Osteocyte (in vitro differentiated cells): ENCODE results near the gene ILRUN. TPM values are rescaled to one million over a fixed set of nuclear protein-coding genes. Genes with fewer than 3 reads are reported as not detected.
"Not testable (repeated sequence)": the region's sequence is repeated elsewhere in the genome, so short reads cannot be mapped to it uniquely, and the experiment has no call there.

ENCODE experiments used
- DNase-seq: peaks from one replicate; pipeline ENCODE4 v3.0.0; 2021; ENCODE audit warnings: mixed read lengths; ENCODE audit not compliant: unreplicated experiment; ENCODE audit errors: extremely low spot score
- H3K27ac Mint-ChIP-seq: one replicate; pipeline ENCODE4 v1.8.0; 2021; ENCODE audit warnings: mild to moderate bottlenecking, mixed read lengths; ENCODE audit not compliant: unreplicated experiment
- H3K27me3 Mint-ChIP-seq: one replicate; pipeline ENCODE4 v1.8.0; 2021; ENCODE audit warnings: mixed read lengths; ENCODE audit not compliant: unreplicated experiment
- H3K36me3 Mint-ChIP-seq: one replicate; pipeline ENCODE4 v1.8.0; 2021; ENCODE audit warnings: mixed read lengths; ENCODE audit not compliant: unreplicated experiment
- H3K4me1 Mint-ChIP-seq: one replicate; pipeline ENCODE4 v1.8.0; 2021; ENCODE audit warnings: mixed read lengths; ENCODE audit not compliant: unreplicated experiment
- H3K4me3 Mint-ChIP-seq: one replicate; pipeline ENCODE4 v1.8.0; 2021; ENCODE audit warnings: mild to moderate bottlenecking, moderate library complexity, mixed read lengths; ENCODE audit not compliant: unreplicated experiment
- H3K9me3 Mint-ChIP-seq: one replicate; pipeline ENCODE4 v1.8.0; 2021; ENCODE audit warnings: mixed read lengths; ENCODE audit not compliant: unreplicated experiment
- total RNA-seq: library from RNA; stranded (reverse); gene quantifications from 2 replicates; pipeline ENCODE4 v1.2.1, GENCODE V29; 2021
- TF ChIP-seq, protein P1 (sequence below): fragments of 200-600 bp; sonication (generic); IDR thresholded peaks from 2 replicates; pipeline ENCODE4 v1.5.0; 2021; ENCODE audit warnings: antibody characterized with exemption, mild to moderate bottlenecking, moderate library complexity

ILRUN gene
- total RNA-seq, 1 donor from 2014 or later: 50.2 TPM

DNA sequence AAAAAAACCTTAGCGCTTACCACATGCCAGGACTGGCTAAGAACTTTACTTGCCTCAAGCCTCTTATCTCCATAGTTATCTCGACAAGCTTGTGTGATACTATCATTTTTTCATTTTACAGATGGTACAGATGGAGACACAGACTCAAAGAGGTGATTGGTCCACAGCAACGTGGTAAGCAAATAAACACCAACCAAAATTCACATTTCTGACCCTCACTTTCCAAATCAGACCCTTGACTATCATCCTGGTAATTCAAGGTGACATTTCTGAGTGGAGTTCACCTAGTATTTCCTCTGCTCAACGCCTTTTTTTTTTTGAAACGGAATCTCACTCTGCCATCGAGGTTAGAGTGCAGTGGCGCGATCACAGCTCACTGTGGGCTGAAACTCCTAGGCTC lies 25.9 kb upstream of the ILRUN start:
- H3K36me3 Mint-ChIP-seq: no peaks in the 10 kb centered on the region
- no peak overlapping the region for H3K27ac Mint-ChIP-seq
- H3K27me3 Mint-ChIP-seq: peaks cover 3% of the 10 kb centered on the region
- no peak overlapping the region for H3K4me3 Mint-ChIP-seq
- H3K4me1 Mint-ChIP-seq: peaks cover 5% of the 10 kb centered on the region
- no peak for DNase-seq
- no peaks in the 10 kb centered on the region for H3K9me3 Mint-ChIP-seq
- TF ChIP-seq, protein P1, sequence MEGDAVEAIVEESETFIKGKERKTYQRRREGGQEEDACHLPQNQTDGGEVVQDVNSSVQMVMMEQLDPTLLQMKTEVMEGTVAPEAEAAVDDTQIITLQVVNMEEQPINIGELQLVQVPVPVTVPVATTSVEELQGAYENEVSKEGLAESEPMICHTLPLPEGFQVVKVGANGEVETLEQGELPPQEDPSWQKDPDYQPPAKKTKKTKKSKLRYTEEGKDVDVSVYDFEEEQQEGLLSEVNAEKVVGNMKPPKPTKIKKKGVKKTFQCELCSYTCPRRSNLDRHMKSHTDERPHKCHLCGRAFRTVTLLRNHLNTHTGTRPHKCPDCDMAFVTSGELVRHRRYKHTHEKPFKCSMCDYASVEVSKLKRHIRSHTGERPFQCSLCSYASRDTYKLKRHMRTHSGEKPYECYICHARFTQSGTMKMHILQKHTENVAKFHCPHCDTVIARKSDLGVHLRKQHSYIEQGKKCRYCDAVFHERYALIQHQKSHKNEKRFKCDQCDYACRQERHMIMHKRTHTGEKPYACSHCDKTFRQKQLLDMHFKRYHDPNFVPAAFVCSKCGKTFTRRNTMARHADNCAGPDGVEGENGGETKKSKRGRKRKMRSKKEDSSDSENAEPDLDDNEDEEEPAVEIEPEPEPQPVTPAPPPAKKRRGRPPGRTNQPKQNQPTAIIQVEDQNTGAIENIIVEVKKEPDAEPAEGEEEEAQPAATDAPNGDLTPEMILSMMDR: no peak

DNA sequence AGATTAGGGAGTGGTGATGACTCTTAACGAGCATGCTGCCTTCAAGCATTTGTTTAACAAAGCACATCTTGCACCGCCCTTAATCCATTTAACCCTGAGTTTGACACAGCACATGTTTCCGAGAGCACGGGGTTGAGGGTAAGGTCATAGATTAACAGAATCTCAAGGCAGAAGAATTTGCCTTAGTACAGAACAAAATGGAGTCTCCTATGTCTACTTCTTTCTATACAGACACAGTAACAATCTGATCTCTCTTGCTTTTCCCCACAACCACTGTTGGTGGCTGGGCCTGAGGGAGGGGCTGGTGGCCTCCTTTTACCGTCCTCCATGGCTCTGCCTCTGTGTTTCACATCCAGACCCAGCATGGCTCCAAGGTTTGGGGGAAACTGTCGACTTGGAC lies 23.6 kb upstream of the ILRUN start:
- H3K36me3 Mint-ChIP-seq, H3K4me3 Mint-ChIP-seq, H3K27ac Mint-ChIP-seq, H3K27me3 Mint-ChIP-seq, H3K9me3 Mint-ChIP-seq, DNase-seq, H3K4me1 Mint-ChIP-seq: not testable (repeated sequence)

DNA sequence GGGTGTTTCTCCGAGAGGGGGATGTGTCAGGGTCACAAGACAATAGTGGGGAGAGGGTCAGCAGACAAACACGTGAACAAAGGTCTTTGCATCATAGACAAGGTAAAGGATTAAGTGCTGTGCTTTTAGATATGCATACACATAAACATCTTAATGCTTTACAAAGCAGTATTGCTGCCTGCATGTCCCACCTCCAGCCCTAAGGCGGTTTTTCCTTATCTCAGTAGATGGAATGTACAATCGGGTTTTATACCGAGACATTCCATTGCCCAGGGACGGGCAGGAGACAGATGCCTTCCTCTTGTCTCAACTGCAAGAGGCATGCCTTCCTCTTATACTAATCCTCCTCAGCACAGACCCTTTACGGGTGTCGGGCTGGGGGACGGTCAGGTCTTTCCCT lies 23.1 kb upstream of the ILRUN start:
- H3K27ac Mint-ChIP-seq, H3K9me3 Mint-ChIP-seq, DNase-seq, H3K27me3 Mint-ChIP-seq, H3K36me3 Mint-ChIP-seq, H3K4me3 Mint-ChIP-seq, H3K4me1 Mint-ChIP-seq: not testable (repeated sequence)

DNA sequence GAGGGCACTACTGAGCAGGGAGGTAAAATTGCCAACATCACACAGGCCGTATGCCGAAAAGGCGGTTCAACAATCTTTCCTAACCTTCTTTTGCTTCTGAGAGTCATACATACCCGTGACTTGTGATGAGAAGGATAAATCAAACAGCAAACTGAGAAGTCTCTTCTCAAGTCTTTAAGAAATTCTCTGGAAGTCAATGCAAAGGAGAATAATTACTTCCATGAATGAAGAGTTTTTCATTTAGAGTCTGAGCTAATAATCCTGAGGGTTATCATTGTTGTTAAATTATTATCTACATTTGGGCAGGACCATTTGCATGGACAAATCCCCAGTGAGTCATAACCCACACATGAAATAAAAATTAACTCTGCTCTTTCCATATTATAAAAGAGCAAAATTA lies 22.4 kb upstream of the ILRUN start:
- H3K27ac Mint-ChIP-seq: no peak overlapping the region

DNA sequence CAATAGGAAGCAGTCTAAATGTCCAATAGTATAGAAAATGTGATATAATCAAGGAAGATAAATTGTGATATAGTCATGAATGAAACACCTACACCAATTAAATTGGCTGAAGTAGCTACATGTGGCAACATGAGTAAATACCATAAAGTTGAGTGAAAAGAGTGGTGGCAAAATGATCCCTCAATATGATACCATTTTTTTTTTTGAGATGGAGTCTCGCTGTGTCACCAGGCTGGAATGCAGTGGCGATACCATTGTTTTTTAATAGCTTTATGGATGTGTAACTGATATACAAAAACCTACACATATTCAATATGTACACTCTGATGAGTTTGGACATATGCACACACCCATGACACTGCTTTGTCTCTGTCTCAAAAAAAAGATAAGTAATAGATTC lies 20.9 kb upstream of the ILRUN start:
- Mint-ChIP-seq H3K27me3 (peaks cover 3% of the 10 kb centered on the region), H3K4me1 (no peaks in the 10 kb centered on the region), H3K36me3 (no peaks in the 10 kb centered on the region), H3K27ac (no peak overlapping the region), H3K9me3 (no peaks in the 10 kb centered on the region), H3K4me3 (no peak overlapping the region)
- no peak for DNase-seq
- TF ChIP-seq, protein P1: no peak

More for the DNA sequence above, 22.4 kb upstream of the ILRUN start:
- H3K4me1 Mint-ChIP-seq: peaks cover 5% of the 10 kb centered on the region
- no peak for DNase-seq
- TF ChIP-seq, protein P1: no peak
- H3K9me3 Mint-ChIP-seq: no peaks in the 10 kb centered on the region
- peaks cover 3% of the 10 kb centered on the region for H3K27me3 Mint-ChIP-seq
- H3K4me3 Mint-ChIP-seq: no peak overlapping the region
- H3K36me3 Mint-ChIP-seq: no peaks in the 10 kb centered on the region

DNA sequence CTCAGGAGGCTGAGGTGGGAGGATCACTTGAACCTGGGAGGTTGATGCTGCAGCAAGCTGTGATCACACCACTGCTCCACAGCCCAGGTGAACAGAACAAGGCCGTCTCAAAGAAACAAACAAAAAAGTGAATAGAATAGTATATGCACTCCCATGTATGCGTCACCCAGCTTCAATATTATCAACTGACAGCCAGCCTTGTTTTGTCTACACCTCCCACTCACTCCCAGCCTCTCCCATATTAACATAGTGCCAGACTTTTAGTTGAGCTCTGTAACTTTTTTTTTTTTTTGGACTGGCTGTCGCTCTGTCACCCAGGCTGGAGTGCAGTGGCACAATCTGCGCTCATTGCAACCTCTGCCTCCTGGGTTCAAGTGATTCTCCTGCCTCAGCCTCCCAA lies 18.1 kb upstream of the ILRUN start:
- Mint-ChIP-seq H3K36me3 (no peaks in the 10 kb centered on the region), H3K27ac (no peak overlapping the region), H3K9me3 (no peaks in the 10 kb centered on the region), H3K27me3 (peaks cover 3% of the 10 kb centered on the region), H3K4me3 (no peak overlapping the region), H3K4me1 (peaks cover 2% of the 10 kb centered on the region)
- TF ChIP-seq, protein P1: no peak
- DNase-seq: no peak

DNA sequence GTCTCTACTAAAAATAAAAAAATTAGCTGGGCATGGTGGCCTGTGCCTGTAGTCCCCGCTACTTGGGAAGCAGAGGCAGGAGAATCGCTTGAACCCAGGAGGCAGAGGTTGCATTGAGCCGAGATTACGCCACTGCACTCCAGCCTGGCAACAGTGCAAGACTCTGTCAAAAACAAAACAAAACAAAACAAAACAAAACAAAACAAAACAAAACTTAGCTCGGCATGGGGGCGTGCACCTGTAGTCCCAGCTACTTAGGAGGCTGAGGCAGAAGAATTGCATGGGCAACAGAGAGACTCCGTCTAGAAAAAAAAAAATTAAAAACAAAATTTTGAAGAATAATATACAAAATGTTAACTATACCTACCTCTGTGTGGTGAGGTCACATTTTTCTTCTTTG lies 16.3 kb upstream of the ILRUN start:
- not testable (repeated sequence) for H3K4me3 Mint-ChIP-seq, H3K27ac Mint-ChIP-seq, H3K36me3 Mint-ChIP-seq, DNase-seq, H3K4me1 Mint-ChIP-seq, H3K27me3 Mint-ChIP-seq, H3K9me3 Mint-ChIP-seq
